HepG2 (cell line): Measurements from ENCODE around the gene ZG16B. TPM values are rescaled to one million over a fixed set of nuclear protein-coding genes. Genes with fewer than 3 reads are reported as not detected.
A peak's percentile ranks its signal among the peaks of the same experiment; 100 is the strongest.

Experiments used
- CSRNP2 ChIP-seq: sonication (generic); formaldehyde crosslinking; conservative IDR thresholded peaks from 2 replicates; pipeline ENCODE4 v1.8.0; 2022; ENCODE audit warnings: low read depth, missing genetic modification reagents
- FOXO4 ChIP-seq: sonication (generic); formaldehyde crosslinking; conservative IDR thresholded peaks from 2 replicates; pipeline ENCODE4 v1.8.1; 2023; ENCODE audit warnings: missing genetic modification reagents
- GATAD1 ChIP-seq: IDR thresholded peaks from 2 replicates; pipeline ENCODE4 v1.6.1; 2016; ENCODE audit warnings: missing genetic modification reagents, missing compliant biosample characterization
- GATAD2A ChIP-seq: IDR thresholded peaks from 2 replicates; pipeline ENCODE4 v1.6.1; 2016
- HOXA3 ChIP-seq: sonication (generic); formaldehyde crosslinking; IDR thresholded peaks from 2 replicates; pipeline ENCODE4 v1.5.0; 2020; ENCODE audit warnings: missing genetic modification reagents
- MAFF ChIP-seq: IDR thresholded peaks from 2 replicates; pipeline ENCODE4 v1.6.1; 2011; ENCODE audit warnings: low read depth, low read length, improper control_type of control experiment
- MEF2D ChIP-seq: sonication (generic); formaldehyde crosslinking; IDR thresholded peaks from 2 replicates; pipeline ENCODE4 v1.5.1; 2020; ENCODE audit warnings: mild to moderate bottlenecking, missing genetic modification reagents
- PRDM10 ChIP-seq: sonication (generic); formaldehyde crosslinking; IDR thresholded peaks from 2 replicates; pipeline ENCODE4 v1.4.0; 2020; ENCODE audit warnings: low read depth, missing genetic modification reagents
- RXRB ChIP-seq: IDR thresholded peaks from 2 replicates; pipeline ENCODE4 v1.6.1; 2016; ENCODE audit warnings: borderline replicate concordance, missing genetic modification reagents, missing compliant biosample characterization
- SNAPC5 ChIP-seq: sonication (generic); formaldehyde crosslinking; IDR thresholded peaks from 2 replicates; pipeline ENCODE4 v1.8.1; 2023; ENCODE audit warnings: mild to moderate bottlenecking, missing genetic modification reagents, borderline replicate concordance
- TAF15 ChIP-seq: fragments of 200-400 bp; formaldehyde crosslinking; IDR thresholded peaks from one replicate; pipeline ENCODE4 v1.6.1; 2018; ENCODE audit warnings: mild to moderate bottlenecking, low read depth, low read length; ENCODE audit not compliant: poor library complexity, severe bottlenecking
- ZBTB26 ChIP-seq: IDR thresholded peaks from 2 replicates; pipeline ENCODE4 v1.6.1; 2016; ENCODE audit warnings: missing compliant biosample characterization, missing genetic modification reagents, borderline replicate concordance
- ZNF646 ChIP-seq: sonication (generic); formaldehyde crosslinking; IDR thresholded peaks from 2 replicates; pipeline ENCODE4 v1.9.0; 2021; ENCODE audit warnings: mild to moderate bottlenecking, missing genetic modification reagents
- ZNF749 ChIP-seq: sonication (generic); formaldehyde crosslinking; IDR thresholded peaks from 2 replicates; pipeline ENCODE4 v1.8.0; 2022; ENCODE audit warnings: mild to moderate bottlenecking, missing genetic modification reagents, moderate library complexity, borderline replicate concordance
- polyA plus RNA-seq, 8 experiments: library from polyadenylated mRNA; depleted of rRNA in 3 of 8; stranded (reverse) in 7 of 8; unstranded in 1 of 8; fragments of >200 nt; fragmentation: Illumina TruSeq in 4 of 8; extraction: Trizol in 4 of 8; gene quantifications; 2 replicates each; pipeline versions ENCODE4 v1.2.1 to v1.2.3, GENCODE V29; 2011 to 2016; ENCODE audit warnings: low read depth in 4 of 8, missing spikeins in 1 of 8, mixed read lengths in 1 of 8; ENCODE audit not compliant: insufficient read depth in 1 of 8
- total RNA-seq, 5 experiments: library from RNA; depleted of rRNA; stranded (reverse); fragments of >200 nt; fragmentation: Illumina TruSeq; extraction: Trizol; gene quantifications; 2 replicates each; pipeline ENCODE4 v1.2.3, GENCODE V29; 2016; ENCODE audit warnings: low read depth in 1 of 5

The ZG16B gene
- total and polyA plus RNA-seq, 2 of the 13 experiments (the other 11 are each of a cell fraction or from before 2014, with no cell fraction given), result 1.5 to 11.3 TPM

- no peak for TF ChIP-seq CSRNP2 (CRISPR knock-in tag)
- no peak for TF ChIP-seq MEF2D (CRISPR knock-in tag)
- no peak for TF ChIP-seq TAF15
- TF ChIP-seq HOXA3 (CRISPR knock-in tag), result peak; percentile 38; the same call in 1 of the 2 replicates
- TF ChIP-seq GATAD1, result peak; percentile 45; the same call in 1 of the 2 replicates
- no peak for TF ChIP-seq SNAPC5
- no peak for TF ChIP-seq FOXO4 (CRISPR knock-in tag)
- no peak for TF ChIP-seq PRDM10
- no peak for TF ChIP-seq ZNF646 (CRISPR knock-in tag)
- TF ChIP-seq GATAD2A (CRISPR knock-in tag), result peak; percentile 42; the same call in 1 of the 2 replicates
- TF ChIP-seq ZNF749 (CRISPR knock-in tag), result no peak
- peak; percentile 38; the same call in 1 of the 2 replicates for TF ChIP-seq RXRB (CRISPR knock-in tag)
- no peak for TF ChIP-seq MAFF
- TF ChIP-seq ZBTB26 (CRISPR knock-in tag), result no peak
Measured at GRCh38 chr16:2874912-2875362, 44.8 kb downstream of the ZG16B start (continued).
